Measurements from ENCODE around the gene ZC3HAV1.

The ZC3HAV1 gene

DNA sequence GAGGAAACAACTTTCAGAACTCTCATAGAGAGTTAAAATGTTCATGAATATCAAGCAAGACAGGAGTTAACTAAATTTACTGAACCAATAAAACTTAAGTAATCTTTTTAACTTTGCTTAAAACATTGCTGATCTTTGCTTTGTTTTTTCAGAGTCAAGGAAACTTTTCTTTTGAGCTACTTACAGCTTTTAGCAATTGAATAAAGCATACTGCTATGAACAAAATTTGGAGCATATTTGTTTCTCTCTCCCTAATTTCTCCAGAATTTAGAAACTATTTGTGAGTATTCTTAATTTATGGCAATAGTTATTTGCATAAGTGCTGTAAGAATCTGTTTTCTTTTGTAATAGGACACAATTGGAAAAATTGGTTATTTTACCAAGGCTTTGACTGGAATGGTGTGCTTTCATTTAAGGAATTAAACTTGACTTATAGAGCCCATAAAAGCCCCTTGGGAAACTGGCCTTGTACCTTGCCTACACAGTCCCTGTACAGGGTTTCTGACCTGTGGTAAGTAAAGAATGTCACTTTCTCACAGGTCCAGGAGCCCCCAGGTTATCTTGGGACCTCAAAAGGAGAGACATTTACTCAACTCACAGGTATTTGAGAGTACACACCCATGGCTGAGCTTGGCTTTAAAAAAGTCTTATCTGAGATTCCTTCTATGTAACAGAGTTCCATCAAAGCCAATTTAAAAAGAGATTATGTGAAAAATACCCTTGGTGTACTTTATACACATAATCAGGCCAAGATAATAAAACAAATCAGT, 105.0 kb downstream of the ZC3HAV1 start:
- DNase-seq = peak; percentile 37

DNA sequence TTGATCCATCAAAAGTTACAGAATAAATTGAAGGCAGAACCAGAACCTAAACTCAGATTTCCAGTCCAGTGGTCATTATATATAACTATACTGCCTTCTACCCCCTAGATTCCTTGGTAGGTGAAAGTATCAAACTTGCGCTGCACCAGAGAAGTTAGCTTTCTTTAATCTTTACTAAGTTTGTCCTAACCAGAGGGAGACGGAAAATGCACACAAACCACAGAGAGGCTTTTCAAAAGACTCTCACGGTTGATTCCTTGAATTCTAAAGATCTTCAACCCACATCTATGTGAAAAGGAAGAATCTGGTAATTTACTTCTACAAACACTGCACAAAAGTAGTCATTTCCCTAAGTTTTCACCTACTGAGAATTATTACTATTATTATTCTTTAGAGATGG, 110.1 kb downstream of the ZC3HAV1 start:
- DNase-seq = no peak

Measured in NCI-H226 (cell line).